NCI-H1105 (cell line): Measurements from ENCODE around the gene NDC1.
"Not testable (repeated sequence)": the region's sequence is repeated elsewhere in the genome, so short reads cannot be mapped to it uniquely, and the experiment has no call there.

Experiments
- DNase-seq: peaks from one replicate; lab custom pipeline; 2025; lab: John Stamatoyannopoulos, UW

The NDC1 gene

GRCh38 chr1:53837924-53838653, at the start of gene NDC1:
TSS of gene NDC1 (minus strand) at chr1:53838296. CDS start at chr1:53838261, 35 bp downstream.
- DNase-seq, result peak; percentile 96

- DNase-seq, result not testable (repeated sequence)
Observed at GRCh38 chr1:53883600-53883999, 45.5 kb upstream of the NDC1 start.

- DNase-seq, result not testable (repeated sequence)
Observed at GRCh38 chr1:53881853-53882252, 43.8 kb upstream of the NDC1 start.

GRCh38 chr1:53878492-53879105, 40.5 kb upstream of the NDC1 start:
- peak; percentile 60 for DNase-seq

GRCh38 chr1:53875150-53875549, 37.1 kb upstream of the NDC1 start:
- not testable (repeated sequence) for DNase-seq

GRCh38 chr1:53871773-53872484, 33.8 kb upstream of the NDC1 start:
- DNase-seq, result no peak

- DNase-seq, result no peak
Observed at GRCh38 chr1:53871221-53871620, 33.1 kb upstream of the NDC1 start.

- no peak for DNase-seq
Observed at GRCh38 chr1:53869454-53870117, 31.5 kb upstream of the NDC1 start.

- no peak for DNase-seq
Observed at GRCh38 chr1:53868565-53868964, 30.5 kb upstream of the NDC1 start.

- no peak for DNase-seq
Observed at GRCh38 chr1:53862507-53862906, 24.4 kb upstream of the NDC1 start.

- peak; percentile 70 for DNase-seq
Observed at GRCh38 chr1:53860967-53861411, 22.9 kb upstream of the NDC1 start.

- DNase-seq, result no peak
Observed at GRCh38 chr1:53851571-53852285, 13.6 kb upstream of the NDC1 start.

GRCh38 chr1:53850082-53850673, 12.1 kb upstream of the NDC1 start:
- DNase-seq, result no peak

- DNase-seq, result no peak
Observed at GRCh38 chr1:53847980-53848379, 9.9 kb upstream of the NDC1 start.

GRCh38 chr1:53842347-53842746, 4.3 kb upstream of the NDC1 start:
- no peak for DNase-seq

GRCh38 chr1:53838654-53838974, 518 bp upstream of the NDC1 start:
- no peak for DNase-seq

- DNase-seq, result no peak
Observed at GRCh38 chr1:53837646-53837923, 511 bp downstream of the NDC1 start.

GRCh38 chr1:53835491-53835890, 2.6 kb downstream of the NDC1 start:
- no peak for DNase-seq

- no peak for DNase-seq
Observed at GRCh38 chr1:53834776-53835175, 3.3 kb downstream of the NDC1 start.

- no peak for DNase-seq
Observed at GRCh38 chr1:53833393-53833792, 4.7 kb downstream of the NDC1 start.

- no peak for DNase-seq
Observed at GRCh38 chr1:53826367-53826766, 11.7 kb downstream of the NDC1 start.

- DNase-seq, result no peak
Observed at GRCh38 chr1:53825306-53825705, 12.8 kb downstream of the NDC1 start.
